HG02970 (cell line): ENCODE measurements around the gene MINDY4.

ENCODE experiments used
- ATAC-seq: cut with Tn5 transposase; IDR thresholded peaks from one replicate; pipeline ENCODE4 v1.9.1; 2021; ENCODE audit warnings: mild to moderate bottlenecking, moderate library complexity, moderate number of reproducible peaks; ENCODE audit not compliant: unreplicated experiment, low FRiP score

The MINDY4 gene

DNA sequence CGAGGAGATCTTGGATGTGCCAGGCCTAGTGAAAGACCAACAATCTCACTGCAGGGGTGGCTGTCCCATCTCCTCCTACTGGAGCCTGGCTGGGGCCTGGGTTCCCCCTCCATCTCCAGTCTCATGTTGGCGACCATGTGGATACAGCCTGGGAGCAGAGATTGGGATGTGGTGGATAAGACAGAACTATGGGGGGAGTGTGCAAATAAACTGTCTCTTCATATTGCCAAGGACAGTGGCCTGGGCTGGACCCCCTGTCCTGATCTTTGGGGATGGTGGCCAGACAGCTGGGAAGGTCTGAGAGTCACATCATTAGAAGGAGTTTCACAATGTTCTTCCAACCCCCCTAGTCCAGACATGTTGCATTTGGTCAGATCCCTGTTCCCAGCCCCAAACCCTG lies 5.8 kb upstream of the MINDY4 start:
- ATAC-seq, result no peak

DNA sequence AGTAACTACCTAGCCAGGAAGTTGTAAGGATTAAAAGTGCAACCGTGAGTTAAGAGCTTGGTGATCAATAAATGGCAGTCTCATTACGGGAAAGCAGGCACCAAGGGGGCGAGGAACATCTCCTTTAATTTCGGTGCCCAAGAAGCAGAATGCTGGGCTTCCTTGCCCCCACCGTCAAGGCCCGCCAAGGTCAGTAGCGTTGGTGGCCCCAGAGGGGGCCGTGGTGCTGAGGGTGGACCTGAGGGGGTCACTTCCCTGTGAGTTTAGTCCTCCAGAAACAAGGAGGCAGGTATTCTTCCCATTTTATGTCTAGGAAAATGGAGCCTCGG lies 408 bp upstream of the MINDY4 start:
- ATAC-seq, result no peak

DNA sequence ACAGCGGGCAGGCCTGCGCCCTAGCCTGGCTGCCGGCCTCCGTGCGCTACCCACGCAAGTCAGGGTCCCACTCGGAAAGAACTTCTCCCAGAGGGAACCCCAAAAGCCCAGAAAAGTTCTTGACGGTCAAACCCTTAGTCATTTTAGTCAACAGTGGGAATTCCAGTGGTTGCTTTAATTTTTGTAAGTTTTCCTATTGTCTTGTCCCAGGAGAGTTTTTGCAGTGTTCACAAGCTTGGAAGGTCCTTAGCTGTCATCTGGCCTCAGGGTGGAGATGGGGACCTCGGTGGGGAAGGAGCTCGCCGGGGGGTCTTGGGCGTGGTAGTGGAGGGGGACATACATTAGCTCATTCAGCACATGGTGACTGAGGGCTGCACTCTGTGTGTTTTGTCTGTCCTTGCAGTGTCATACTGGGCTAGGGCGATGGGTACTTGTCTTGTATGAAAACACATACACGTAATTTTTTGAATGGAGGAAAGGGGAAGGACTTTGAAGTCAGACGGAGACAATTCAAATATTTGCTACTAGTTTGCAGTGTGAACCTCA lies 736 bp downstream of the MINDY4 start:
- no peak for ATAC-seq

DNA sequence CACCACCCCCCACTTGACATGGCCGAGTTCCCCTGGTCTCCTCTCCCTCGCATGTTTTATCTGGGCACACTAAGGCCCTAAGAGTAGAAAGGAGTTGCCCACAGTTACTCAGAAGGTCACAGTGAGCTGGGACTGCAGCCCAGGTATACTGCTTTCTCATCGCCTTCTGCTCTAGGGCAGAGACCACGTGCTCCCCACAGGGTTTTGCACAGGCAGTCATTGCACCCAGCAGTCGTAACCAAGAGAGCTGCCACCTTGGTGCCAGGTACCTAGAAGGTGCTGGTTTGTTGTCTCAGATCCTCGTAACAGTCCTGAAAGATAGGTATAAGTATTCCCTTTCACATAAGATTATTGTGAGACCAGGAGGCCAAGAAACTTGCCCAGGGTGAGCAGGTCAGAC lies 1.8 kb downstream of the MINDY4 start:
- no peak for ATAC-seq

DNA sequence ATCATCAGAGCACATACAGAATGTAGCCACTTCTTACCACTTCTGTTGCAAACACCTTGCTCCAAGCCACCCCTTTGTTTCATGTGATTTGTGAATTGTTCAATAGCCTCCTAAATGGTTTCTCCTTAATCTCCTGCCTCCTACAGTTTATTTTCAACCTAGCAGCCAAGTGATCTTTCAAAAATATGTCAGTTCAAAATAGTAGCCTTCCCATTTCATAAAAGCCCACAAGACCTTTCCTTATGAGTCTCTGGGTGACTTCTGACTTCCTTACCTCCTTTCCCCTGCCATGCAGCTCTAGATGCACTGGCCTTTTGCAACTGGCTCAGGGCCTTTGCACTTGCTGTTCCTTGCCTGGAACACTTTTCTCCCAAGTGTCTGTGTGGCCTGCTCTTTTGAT lies 4.8 kb downstream of the MINDY4 start:
- no peak for ATAC-seq

DNA sequence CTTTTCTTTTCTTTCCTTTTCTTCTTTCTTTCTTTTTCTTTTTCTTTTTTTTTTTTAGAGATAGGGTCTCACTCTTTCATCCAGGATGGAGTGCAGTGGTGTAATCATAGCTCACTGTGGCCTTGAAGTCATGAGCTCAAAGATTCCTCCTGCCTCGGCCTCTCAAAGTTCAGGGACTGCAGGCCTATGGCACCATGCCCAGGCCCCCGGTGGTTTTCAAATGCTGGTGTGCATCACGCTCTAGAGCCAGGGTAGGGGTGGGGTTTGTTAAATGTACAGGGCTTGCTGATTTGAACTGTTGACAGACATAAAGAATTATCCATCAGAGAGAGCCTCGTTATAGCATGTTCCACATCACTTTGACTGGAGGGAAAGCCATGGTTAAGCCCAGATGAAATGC lies 5.8 kb downstream of the MINDY4 start:
- ATAC-seq, result no peak

DNA sequence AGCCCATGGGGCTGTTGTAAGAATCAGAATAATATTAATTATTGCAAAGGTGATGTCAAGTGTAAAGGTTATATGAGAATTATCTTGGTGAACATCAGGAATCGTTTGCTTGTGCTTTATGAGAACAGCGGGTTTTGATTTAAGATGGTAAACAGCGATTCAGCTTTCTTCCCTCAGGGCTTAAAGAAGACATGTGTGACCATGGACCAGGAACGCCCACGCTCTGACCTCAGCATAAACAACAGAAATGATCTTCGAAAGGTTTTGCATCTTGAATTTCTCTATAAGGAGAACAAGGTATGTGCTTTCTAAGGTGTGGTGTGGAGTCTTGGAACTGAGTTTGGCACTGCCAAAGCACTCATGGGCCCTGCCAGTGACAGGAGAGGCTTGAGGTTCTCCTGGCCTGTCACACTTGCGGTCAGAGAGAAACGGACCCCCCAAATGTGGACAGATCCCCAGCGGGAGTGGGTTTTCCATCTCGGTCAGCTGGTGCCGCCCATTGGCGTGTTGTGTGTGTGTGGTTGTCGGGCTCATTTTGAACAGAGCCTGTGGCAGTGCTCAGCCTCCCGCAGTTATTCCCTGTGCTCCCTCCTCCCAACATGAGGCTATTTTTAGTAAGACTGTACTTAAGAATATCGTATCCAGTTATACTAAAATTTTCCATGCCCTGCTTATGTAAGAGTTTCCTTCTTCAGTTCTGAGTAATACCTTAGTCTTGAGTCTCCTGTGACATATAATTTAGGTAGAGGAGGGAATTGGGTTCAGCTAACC lies 7.2 kb downstream of the MINDY4 start:
- no peak for ATAC-seq

DNA sequence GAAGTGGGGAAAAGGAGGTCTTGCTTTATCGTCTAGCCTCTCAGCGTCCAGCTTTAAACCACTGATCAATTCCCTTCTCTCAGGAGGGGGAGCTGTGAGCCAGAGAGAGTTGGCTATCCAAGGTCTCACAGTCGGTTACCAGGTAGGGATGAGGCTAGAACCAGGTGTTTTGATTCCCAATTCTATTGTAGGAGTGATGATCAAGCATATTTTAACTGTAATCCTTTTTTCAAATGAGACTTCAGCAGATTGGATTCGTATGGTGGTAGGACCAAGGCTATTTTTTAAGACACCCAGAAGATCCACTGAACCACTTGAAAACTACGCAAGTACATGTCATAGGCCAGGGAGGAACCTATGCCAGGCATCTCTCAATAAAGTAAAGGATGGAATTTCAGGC lies 8.4 kb downstream of the MINDY4 start:
- no peak for ATAC-seq

DNA sequence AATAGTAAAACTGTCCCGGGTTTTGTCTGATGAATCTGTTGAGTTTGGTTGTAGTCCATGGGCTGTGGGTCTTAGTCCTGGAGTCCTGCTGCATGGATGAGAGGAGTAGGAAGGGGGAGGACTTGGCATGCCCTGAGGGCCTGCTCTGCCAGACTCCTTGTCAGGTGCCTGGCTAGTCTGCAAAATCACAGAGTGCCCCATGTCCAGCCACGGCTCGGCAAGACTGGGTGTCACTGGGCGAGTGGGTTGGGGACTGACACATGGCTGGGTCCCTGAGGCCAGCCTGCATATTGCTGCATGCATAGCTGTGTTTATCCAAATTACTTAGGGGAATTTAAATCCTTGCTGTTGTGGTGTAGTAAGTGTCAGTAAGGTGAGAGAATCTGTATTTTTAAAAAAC lies 9.7 kb downstream of the MINDY4 start:
- no peak for ATAC-seq

DNA sequence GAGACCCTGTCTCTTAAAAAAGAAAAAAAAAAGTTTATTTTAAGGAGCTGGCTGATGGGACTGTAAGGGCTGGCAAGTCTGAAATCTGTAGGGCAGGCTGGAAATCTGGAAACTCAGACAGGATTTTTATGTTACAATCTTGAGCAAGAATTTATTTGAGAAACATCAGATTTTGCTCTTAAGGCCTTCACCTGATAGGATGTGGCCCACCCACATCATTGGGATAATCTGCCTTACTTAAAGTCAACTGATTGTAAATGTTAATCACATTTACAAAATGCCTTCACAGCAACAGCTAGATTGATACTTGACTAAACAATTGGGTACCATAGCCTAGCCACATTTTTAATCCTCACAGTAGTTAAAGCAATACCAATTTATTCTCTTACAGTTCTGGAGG lies 11.5 kb downstream of the MINDY4 start:
- ATAC-seq, result no peak

DNA sequence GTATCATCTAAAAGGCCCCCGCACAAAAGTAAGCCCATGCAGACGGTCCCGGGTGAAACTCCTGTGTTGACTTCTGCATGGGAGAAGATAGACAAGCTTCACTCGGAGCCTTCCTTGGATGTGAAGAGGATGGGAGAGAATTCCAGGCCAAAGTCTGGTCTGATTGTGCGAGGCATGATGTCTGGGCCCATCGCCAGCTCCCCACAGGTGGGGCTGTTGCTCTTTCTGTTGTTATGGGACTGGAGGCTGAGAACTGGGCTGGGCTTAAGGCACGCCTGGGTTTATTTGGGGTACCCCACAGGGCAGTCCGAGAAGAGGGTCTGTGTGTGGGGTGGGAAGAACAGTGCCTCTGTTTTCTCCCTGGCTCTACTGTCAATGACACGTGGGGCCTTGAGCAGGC lies 14.6 kb downstream of the MINDY4 start:
- ATAC-seq, result no peak

DNA sequence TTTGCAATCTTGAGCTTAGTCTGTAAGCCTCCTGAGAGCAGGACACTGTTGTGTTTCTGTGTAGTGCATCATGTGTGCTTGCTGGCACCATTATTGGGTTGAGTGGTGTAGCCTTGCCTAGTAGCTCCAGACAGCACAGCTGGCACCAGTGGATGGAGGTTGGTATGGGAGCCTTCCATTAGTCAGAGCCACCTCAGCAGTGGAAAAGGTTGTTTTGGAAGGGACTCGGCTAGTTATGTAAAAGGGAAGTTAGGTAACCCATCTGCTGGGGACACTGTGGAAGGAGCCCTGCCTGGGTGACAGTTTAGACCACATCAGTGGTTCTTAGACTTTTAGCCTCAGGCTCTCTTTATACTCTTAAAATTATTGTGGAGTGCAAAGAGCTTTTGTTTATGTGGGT lies 16.3 kb downstream of the MINDY4 start:
- ATAC-seq, result no peak

DNA sequence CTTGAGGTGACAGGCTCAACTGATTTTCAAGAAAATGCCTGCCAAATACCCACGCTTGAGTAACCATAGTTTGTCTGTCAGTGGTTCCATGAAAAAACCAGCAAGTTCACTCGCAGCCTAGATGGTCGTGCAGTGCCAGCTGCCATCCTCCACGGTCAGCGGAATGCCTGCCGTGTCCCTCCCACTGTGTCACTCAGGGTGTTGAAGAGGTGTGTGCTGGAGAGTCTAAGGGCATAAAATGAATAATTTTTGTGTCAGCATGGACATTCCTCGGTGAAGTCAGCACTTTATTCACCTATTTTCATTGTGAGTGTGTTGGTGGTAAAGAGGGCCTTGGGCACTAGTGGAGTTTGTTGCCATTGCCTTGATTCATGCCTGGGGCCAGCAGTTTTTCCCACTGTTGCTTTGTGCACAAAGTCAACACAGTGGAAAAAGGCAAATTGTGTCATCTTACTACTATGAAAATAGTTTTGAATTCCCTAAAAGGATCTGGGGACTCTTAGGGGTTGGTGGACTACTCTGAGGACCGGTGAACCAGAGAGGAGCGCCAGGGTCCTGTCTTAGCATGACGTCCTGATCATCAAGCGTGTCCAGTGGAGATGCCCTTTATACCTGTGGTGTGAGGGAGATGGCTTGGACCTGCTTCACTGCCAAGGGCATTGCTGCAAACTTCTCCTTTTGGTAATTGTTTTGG lies 17.6 kb downstream of the MINDY4 start:
- no peak for ATAC-seq

DNA sequence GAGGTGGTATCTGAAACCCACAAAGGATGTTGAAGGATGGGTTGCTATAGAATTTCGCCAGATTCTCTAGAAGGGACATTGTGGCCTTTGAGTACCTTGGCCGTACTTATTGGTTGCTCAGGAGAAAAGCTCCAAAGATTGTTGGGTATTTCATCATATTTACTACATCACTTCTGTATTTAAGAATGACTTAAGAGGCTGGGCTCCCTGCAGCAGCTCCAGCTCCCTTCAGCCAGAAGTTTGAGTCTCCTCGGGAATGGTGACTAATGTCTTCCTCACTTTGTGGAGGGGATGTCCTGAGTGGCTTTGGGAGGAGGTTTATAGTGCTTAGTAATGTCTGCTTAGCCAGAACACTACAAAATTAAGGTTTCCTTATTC lies 18.1 kb downstream of the MINDY4 start:
- no peak for ATAC-seq

DNA sequence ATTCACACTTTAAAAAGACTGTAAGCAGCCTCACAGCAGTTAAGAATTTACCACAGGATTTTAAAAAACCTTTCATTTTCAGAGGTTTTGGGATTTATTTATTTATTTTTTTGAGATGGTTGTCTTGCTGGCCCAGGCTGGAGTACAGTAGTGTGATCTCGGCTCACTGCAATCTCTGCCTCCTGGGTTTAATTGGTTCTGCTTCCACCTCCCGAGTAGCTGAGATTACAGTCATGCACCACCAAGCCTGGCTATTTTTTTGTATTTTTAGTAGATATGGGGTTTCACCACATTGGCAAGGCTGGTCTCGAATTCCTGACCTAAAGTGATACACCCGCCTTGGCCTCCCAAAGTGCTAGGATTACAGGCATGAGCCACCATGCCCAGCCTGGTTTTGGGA lies 19.1 kb downstream of the MINDY4 start:
- no peak for ATAC-seq

DNA sequence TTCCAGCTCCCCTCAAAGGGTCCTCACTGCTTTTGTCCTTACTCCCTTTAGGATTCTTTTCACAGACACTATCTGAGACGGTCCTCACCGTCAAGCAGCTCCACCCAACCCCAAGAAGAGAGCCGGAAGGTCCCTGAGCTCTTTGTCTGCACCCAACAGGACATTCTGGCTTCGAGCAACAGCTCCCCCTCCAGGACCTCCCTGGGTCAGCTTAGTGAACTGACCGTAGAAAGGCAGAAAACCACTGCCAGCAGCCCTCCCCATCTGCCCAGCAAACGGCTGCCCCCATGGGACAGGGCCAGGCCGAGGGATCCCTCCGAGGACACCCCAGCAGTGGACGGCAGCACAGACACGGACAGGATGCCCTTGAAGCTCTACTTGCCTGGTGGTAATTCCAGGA lies 19.9 kb downstream of the MINDY4 start:
- no peak for ATAC-seq

DNA sequence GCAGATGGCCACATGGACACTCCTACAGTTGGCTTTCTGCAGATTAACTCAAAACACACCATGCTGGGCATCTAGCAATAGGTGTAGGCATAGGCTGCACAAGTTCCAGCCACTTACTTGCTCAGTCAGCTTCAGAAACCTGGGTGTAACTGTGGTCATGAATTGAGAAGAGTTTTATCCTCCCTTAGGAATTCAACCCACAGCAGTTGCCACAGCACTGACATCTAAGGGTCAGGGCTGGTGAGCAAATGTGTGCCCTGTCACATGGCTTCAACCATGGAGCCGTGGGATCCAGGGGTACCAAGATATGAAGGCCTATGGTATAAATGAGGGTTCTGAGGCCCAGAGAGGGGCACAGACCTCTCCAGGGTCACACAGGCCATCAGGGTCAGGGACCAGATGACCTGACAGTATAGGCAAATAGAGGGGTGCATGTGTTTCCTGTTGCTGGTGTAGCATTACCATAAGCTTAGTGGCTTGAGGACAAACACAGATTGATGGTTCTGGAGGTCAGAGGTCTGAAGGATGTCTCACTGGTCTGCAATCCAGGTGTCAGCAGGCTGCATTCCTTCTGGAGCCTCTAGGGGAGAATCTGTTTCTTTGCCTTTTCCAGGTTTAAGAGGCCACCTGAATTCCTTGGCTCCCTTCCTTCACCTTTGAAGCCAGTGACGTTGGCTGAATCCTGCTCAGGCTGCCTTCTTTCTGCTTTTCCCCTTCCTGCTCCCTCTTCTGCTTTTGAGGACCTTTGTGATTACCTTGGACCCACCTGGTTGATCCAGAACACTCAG lies 24.1 kb downstream of the MINDY4 start:
- no peak for ATAC-seq

DNA sequence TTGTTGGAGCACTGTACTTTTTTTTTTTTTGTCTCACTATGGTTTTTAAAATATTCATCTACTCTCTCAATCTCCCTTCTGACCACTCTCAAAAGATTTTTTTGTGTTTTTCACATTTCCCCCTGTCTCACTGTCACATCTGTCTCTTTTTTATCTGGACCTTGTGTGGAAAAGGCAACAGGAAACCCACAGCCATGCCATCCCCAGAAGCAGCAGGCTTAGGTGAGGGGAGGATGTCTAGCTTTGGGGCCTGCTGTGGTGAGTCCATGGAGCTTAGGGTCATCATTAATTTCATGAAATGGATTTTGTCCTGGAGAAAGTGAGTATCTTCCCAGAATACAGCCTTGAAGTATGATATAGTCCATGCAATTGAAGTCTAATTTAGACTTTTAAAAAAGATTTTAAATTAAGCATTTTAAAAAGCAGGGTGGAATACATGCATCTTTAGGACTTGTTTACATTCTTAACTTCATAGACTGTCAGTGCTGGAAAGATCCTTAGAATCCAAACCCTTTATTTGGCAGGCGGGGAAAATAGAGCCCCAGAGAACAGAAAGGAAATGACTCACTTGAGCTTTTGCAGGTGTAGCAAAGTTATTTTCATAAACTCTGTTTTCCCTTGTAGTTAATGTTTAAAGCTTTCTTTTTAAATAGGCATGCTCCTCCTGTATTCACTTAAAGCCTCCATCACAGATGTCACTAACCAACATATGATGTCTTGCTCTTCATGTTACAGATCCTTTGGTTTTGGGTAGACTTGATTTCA lies 25.1 kb downstream of the MINDY4 start:
- no peak for ATAC-seq

DNA sequence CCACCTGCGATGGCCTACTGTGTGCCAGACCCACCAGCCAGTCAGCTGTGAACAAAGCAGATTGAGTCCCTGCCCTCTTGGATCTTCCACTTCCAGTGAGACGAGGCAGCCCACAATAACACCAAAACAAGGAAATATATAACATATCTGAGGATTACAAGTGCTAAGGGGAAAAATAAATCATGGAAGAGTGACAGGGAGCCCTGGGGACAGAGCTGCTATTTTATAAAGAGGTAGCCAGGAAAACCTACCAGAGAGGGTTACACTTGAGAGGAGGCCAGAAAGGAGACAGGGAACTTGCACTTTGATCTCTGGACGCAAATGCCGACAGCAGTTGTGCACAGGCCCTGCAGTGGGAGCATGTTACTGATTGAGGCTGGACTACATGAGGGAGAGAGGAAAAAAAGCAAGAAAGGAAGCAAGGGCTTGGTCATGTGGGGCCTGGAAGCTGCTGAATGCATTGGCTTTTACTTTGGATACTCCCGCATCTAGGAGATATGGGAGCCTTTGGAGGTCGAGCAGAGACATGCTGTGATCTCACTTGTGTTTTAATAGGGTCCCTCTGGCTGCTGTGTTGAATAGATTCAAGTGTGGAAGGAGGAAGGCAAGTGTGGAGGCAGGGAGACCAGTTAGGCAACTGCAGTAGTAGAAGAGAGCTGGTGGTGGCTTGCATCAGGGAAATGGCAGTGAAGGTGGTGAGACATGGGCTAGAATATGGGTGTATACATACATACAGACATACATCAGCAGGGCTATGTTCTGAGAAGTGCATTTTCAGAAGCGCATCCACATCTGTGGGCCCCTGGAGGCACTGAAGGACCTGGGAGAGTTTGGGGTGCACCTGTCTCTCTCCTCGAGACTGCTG lies 26.2 kb downstream of the MINDY4 start:
- ATAC-seq, result no peak
